NT2/D1 (cell line): ENCODE measurements around the gene TBX1.

Source experiments
- SUZ12 ChIP-seq: IDR thresholded peaks from 2 replicates; pipeline ENCODE4 v1.6.1; 2011; ENCODE audit not compliant: insufficient read length, insufficient read depth; ENCODE audit errors: extremely low read depth
- YY1 ChIP-seq: IDR thresholded peaks from 2 replicates; pipeline ENCODE4 v1.6.1; 2011; ENCODE audit not compliant: insufficient read length, insufficient read depth
- ZNF274 ChIP-seq: IDR thresholded peaks from 2 replicates; pipeline ENCODE4 v1.6.1; 2011; ENCODE audit warnings: mild to moderate bottlenecking, low read depth, low read length

GRCh38 chr22:19735665-19736510 lies 24.7 kb upstream of the TBX1 start:
- TF ChIP-seq SUZ12 (no peak), ZNF274 (no peak), YY1 (no peak)
